Lower leg skin (tissue), 3 donors: ENCODE results near the gene PYGO1.

Source experiments
- CTCF ChIP-seq, 3 donors: fragments of 450-650 bp; IDR thresholded peaks; one replicate each; pipeline ENCODE4 v1.5.1; 2016; ENCODE audit warnings: antibody characterized with exemption in 3 of 3, mild to moderate bottlenecking in 3 of 3, moderate library complexity in 2 of 3
- POLR2A ChIP-seq, 2 donors: fragments of 450-650 bp; IDR thresholded peaks; one replicate each; pipeline ENCODE4 v1.6.1; 2016 to 2017; ENCODE audit warnings: antibody characterized with exemption in 2 of 2, mild to moderate bottlenecking in 1 of 2, moderate library complexity in 1 of 2

GRCh38 chr15:55564347-55565145 lies 23.6 kb downstream of the PYGO1 start:
- TF ChIP-seq CTCF (IDR thresholded peaks at IDR 0.05): no peak
- TF ChIP-seq POLR2A (IDR thresholded peaks at IDR 0.05): no peak
